Glutamatergic neuron (in vitro differentiated cells): Measurements from ENCODE around the gene KLHDC3. TPM values are rescaled to one million over a fixed set of nuclear protein-coding genes. Genes with fewer than 3 reads are reported as not detected.
A peak's percentile ranks its signal among the peaks of the same experiment; 100 is the strongest.

Experiments
- DNase-seq: peaks from one replicate; pipeline ENCODE4 v3.0.0; 2022
- H3K27ac Mint-ChIP-seq: one replicate; pipeline ENCODE4 v1.8.0; 2020; ENCODE audit warnings: mild to moderate bottlenecking, mixed read lengths, inconsistent platforms; ENCODE audit not compliant: unreplicated experiment
- H3K27me3 Mint-ChIP-seq: one replicate; pipeline ENCODE4 v1.8.0; 2020; ENCODE audit warnings: mild to moderate bottlenecking, moderate library complexity, mixed read lengths, inconsistent platforms; ENCODE audit not compliant: unreplicated experiment
- H3K36me3 Mint-ChIP-seq: one replicate; pipeline ENCODE4 v1.8.0; 2020; ENCODE audit warnings: mild to moderate bottlenecking, mixed read lengths, inconsistent platforms; ENCODE audit not compliant: unreplicated experiment
- H3K4me1 Mint-ChIP-seq: one replicate; pipeline ENCODE4 v1.8.0; 2020; ENCODE audit warnings: mild to moderate bottlenecking, low read depth, mixed read lengths, inconsistent platforms; ENCODE audit not compliant: unreplicated experiment
- H3K4me3 Mint-ChIP-seq: one replicate; pipeline ENCODE4 v1.8.0; 2020; ENCODE audit warnings: mild to moderate bottlenecking, mixed read lengths, inconsistent platforms; ENCODE audit not compliant: unreplicated experiment
- H3K9me3 Mint-ChIP-seq: one replicate; pipeline ENCODE4 v1.8.0; 2020; ENCODE audit warnings: mild to moderate bottlenecking, moderate library complexity, mixed read lengths, inconsistent platforms; ENCODE audit not compliant: unreplicated experiment
- CTCF ChIP-seq: fragments of 200-600 bp; sonication (generic); IDR thresholded peaks from one replicate; pipeline ENCODE4 v1.5.0; 2021; ENCODE audit not compliant: partially characterized antibody, unreplicated experiment
- long read RNA-seq: library from polyadenylated mRNA; unstranded; transcript quantifications from one replicate; pipeline ENCODE4 v2.0.0, GENCODE V29; 2020; ENCODE audit not compliant: unreplicated experiment
- total RNA-seq: library from RNA; stranded (reverse); fragmentation: NEBNext Ultra II Directional; extraction: Animal tissue kit (Norgen Biotek cat#: 25700); gene quantifications from one replicate; pipeline ENCODE4 v1.2.1, GENCODE V29; 2021; ENCODE audit not compliant: unreplicated experiment

KLHDC3 gene, protein sequence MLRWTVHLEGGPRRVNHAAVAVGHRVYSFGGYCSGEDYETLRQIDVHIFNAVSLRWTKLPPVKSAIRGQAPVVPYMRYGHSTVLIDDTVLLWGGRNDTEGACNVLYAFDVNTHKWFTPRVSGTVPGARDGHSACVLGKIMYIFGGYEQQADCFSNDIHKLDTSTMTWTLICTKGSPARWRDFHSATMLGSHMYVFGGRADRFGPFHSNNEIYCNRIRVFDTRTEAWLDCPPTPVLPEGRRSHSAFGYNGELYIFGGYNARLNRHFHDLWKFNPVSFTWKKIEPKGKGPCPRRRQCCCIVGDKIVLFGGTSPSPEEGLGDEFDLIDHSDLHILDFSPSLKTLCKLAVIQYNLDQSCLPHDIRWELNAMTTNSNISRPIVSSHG
- total RNA-seq, result 119 TPM
- long read RNA-seq, transcript KLHDC3-202 (11 exons, 1,909 nt), result major isoform, 143 of 158 reads
- long read RNA-seq, partial matches to known transcripts, result 8 of 158 reads
- long read RNA-seq, other reads (novel, unspliced or antisense), result 7 of 158 reads

GRCh38 chr6:43013843-43014433 lies at the start of gene KLHDC3, which contains the start of gene MEA1:
KLHDC3 (plus strand) TSS chr6:43014249; CDS start chr6:43017193, 2,944 bp downstream.
MEA1 (minus strand) TSS chr6:43013946; CDS start chr6:43013813, 133 bp downstream.
- peak within 1 kb of the TSS; percentile 93 for H3K27ac Mint-ChIP-seq
- H3K36me3 Mint-ChIP-seq, result no peaks in the 10 kb centered on the region

GRCh38 chr6:42966571-42966970 lies 47.5 kb upstream of the KLHDC3 start:
- no peak for TF ChIP-seq CTCF
- Mint-ChIP-seq H3K9me3 (no peaks in the 10 kb centered on the region), H3K27ac (no peak overlapping the region), H3K27me3 (peaks cover 13% of the 10 kb centered on the region), H3K4me3 (no peak overlapping the region), H3K36me3 (peaks cover 5% of the 10 kb centered on the region), H3K4me1 (peaks cover 8% of the 10 kb centered on the region)
- DNase-seq, result no peak

More at GRCh38 chr6:43013843-43014433, at the start of gene KLHDC3, which contains the start of gene MEA1:
- Mint-ChIP-seq H3K27me3 (peaks cover 13% of the 10 kb centered on the region), H3K4me1 (peaks cover 24% of the 10 kb centered on the region), H3K4me3 (peak within 1 kb of the TSS; percentile 98), H3K9me3 (peaks cover 10% of the 10 kb centered on the region)
- DNase-seq, result peak; percentile 99
- no peak for TF ChIP-seq CTCF

DNA sequence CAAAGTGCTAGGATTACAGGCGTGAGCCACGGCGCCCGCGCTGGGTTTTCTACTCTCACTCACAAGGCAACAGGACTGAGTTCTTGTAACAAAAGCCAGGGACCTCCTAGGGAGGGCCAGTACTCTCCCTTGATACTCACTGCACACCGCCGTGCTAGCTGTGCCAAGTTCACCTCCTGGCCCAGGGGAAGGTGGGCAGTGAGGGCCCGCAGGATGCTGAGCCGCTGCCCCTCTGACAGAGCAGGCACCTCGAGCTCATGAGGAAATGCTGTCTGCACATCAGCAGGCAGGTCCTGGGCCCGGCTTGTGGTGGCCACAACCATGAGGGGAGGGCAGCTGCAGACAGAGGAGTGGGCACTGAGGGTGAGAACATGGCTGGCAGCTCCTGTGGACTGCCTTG lies 46.8 kb upstream of the KLHDC3 start:
- Mint-ChIP-seq H3K36me3 (no peaks in the 10 kb centered on the region), H3K4me1 (peaks cover 7% of the 10 kb centered on the region), H3K9me3 (no peaks in the 10 kb centered on the region), H3K27ac (no peak overlapping the region), H3K4me3 (no peak overlapping the region), H3K27me3 (peaks cover 8% of the 10 kb centered on the region)
- no peak for TF ChIP-seq CTCF
- DNase-seq, result no peak

- no peak overlapping the region for H3K27ac Mint-ChIP-seq
These were observed 45.8 kb upstream of the KLHDC3 start for GRCh38 chr6:42968126-42968701.

More at GRCh38 chr6:42968126-42968701, 45.8 kb upstream of the KLHDC3 start:
- no peak overlapping the region for H3K4me3 Mint-ChIP-seq
- H3K36me3 Mint-ChIP-seq, result no peaks in the 10 kb centered on the region
- DNase-seq, result no peak
- TF ChIP-seq CTCF, result no peak
- H3K27me3 Mint-ChIP-seq, result peaks cover 5% of the 10 kb centered on the region
- no peaks in the 10 kb centered on the region for H3K9me3 Mint-ChIP-seq
- no peaks in the 10 kb centered on the region for H3K4me1 Mint-ChIP-seq
